Embryonic facial prominence (tissue), 1 donor: ENCODE measurements around the gene TPRG1.

Source experiments
- DNase-seq: peaks from one replicate; pipeline ENCODE4 v3.0.0-alpha.2; 2016; ENCODE audit errors: extremely low spot score

The TPRG1 gene

DNA sequence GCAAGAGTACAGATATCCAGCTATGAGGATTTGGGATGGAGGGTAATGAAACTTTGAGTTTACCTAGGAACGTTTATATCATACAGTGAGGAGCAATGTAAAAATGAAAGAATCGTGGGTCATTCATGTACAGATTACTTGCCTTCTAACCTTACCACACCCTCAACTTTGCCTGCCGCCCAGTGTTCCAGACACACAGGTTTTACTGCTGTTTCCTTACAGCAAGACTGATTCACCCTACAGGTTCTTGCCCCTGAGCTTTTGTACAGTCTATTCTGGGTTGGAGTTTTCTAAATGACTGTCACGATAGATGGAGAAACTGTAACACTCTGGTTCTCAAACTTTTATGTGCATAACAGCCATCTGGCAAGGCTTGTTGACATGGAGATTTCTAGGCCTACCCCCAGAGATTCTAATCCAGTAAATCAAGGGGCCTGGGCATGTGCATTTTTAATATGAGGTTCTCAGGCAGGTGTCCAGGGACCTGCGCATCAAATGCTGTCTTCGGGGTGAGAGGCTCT lies 6.6 kb upstream of the TPRG1 start:
- no peak for DNase-seq

DNA sequence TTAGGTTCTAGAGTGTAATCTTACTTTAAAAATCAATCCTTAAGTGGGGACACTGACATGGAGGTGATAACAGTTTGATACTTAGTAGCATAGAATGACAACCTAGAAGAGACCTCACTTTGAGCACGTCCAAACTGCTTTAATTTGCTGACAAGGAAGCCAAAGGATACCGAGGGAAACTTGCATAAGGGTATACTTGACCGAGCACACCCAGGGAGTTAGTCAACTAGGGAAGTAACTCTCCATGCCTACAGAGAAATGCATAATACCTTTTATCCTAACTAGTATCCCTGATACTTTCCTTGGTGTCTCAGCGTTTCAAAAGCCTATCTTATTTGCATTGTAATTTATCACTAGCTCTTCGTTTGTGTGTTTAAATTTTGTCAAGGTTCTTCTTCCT lies 5.5 kb upstream of the TPRG1 start:
- DNase-seq, result no peak

DNA sequence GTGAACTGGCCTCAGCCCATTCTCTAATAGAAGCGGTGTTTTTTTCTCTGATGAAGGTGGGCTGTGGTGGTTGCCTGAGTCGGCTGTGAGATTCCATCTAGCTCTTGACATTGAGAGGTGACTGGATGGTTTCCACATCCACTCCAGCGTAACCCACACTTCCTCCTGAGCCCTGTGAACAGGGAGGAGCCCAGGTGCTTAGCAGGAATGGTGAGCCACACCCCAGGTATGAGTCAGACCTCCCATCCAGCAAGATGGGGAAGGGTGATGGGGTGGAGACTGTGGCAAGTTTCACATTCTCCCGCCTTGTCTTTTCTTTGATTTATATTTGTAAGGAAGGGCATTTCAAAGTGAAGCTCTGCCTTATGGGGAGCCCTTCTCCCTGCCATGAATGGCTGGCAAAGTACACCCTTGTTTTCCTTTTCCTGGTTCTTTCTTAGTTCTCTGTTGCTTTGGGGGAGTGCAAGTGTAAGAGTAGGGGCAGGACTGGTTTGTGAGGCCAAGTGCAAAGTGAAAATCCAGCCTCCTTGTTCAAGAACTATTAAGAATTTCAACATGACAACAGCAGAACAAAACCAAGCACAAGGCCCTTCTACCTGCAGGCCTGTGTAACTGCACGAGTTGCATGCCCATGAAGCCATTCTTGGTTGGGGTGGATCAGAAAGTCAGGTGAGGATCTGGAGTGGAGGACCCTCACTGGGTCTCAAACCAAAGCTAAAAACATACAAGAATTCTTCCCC lies 4.6 kb upstream of the TPRG1 start:
- no peak for DNase-seq

DNA sequence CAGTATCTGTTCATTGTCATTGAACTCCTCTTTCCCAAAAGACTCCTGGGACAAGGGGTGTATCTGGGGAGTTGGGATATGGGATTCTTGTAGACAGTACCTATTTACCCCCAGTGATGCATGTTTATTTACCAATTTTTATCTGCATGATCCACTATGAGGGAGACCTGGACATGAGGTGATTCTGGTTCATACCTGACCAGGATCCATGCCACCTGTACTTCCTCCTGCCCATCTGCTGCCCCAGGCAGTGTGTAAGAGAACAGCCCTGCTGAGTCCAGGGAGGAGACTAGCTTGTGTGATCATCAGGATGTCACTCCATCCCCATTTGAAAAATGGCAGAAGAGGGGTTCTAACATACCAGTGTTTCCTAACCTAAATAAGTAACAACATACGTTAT lies 3.1 kb upstream of the TPRG1 start:
- no peak for DNase-seq

DNA sequence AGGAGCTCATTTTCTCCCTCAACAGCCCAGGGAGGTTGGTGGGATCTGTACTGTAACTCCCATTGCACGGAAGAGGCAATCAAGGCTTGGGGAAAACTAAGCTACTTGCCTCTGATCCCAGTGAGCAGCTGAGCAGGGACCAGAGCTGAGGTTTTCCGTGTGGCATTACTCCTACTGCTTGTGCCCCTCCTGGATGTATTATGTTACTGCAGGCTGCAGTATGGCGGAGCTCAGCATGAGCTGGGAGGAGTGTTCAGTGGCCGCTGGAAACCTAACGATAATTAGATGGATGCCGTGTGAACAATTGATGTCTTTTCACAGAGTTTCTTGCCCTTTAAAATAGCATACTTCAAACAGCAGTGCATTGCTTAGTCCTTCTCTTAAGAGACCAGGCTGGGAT lies 2.0 kb upstream of the TPRG1 start:
- DNase-seq, result no peak

DNA sequence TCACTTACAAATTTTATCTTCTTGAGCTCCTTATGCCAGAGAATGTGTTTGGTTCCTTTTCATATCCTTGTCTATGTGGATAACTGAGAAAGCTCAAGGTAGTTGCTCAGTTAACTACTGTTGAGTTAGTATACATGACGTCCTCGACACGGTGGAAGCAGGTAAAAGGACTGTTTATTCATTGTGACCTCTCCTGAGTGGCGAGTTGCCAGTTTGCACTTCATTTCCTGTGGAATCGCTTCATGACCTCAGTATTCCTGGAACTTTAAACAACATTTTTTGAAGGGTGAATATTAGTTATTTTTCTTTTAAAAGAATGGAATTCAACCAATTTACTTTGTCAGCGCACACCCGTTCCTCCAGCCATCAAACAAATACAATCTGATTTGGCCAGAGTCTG lies 1.2 kb upstream of the TPRG1 start:
- DNase-seq, result no peak

DNA sequence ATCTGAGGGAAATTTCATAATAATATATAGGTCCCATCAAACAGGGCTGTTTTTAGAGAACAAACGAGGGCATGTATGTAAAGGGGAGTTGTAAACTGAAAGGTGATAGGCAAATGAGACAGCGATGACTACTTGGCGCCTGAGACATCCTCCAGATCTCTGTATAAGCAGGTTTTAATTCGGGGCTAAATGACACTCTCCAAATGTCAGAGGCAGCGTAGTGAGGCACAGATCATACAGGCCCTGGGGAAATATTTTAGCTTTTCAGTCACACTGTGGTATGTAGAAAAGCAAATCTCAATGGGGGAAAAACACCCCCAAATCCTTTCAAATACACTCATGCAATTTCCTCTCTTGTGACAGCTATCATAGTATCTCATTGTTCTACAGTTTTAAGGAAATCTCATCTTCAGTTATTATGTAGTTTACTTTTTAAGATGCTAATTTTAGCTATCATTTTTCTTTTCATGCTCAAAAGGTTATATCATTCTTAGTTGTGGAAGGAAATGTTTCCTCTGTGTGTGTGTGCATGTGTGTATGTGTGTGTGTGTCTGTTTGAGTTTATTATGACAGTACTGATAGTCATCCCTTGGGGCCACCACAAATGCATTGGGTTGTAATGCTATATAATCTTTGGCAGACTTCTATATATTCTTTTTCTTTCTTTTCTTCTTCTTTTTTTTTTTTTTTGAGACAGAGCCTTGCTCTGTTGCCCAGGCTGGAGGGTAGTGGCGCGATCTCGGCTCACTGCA lies 1.1 kb downstream of the TPRG1 start:
- no peak for DNase-seq

DNA sequence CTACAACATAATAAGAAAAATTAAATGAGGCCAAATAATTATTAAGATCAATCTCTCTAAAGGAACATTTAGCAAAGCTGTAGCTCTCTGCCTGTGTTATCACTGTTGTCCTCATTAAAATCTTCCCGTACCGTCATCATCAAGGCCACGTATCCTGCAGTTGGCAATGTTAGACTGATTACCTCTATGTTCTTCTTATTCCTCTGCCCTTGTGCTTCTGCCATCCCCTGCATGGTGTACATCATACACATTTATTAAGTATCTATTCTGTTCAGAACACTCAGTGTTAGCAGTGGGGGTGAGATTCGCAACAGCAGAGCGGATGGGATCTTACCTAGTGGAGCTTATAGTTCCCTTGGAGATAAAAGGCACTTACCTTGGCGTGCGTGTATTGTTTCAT lies 12.8 kb downstream of the TPRG1 start:
- no peak for DNase-seq

DNA sequence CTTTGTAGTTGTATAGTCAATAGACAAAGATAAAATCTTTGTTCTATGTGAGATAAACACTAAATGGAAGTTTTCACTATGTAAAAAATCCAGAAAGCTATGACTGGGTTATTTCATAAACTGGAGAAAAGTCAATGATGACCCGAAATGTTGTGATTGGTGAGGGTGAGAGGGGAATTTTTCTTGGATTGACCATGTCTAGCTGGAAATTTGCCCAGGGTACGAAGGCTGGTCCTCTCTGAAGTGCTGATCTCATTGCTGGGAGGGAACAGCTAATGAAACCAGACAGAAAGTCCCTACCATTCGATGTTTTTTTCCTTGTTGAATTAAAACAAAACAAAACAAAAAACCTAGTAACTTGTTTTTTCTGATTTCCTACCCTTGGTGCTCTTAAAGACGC lies 14.3 kb downstream of the TPRG1 start:
- DNase-seq, result no peak

DNA sequence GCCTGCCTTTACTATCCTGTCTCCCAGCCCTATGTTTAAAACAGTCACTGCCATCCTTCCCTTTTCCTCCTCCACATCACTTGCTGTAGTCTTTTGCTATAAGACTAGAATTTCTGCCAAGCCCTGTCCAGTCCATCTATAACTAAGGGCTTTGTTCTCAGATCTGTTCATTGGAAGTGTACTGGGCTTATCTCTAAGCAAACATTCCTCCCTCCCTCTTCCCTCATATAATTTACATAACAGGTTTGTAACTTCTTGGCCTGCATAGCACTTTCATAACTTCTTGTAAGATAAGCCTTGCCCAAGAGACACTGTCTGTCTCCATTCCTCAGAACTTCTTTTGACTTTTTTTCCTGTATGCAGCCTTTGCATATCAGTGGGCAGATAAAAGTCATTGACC lies 16.7 kb downstream of the TPRG1 start:
- DNase-seq, result no peak

DNA sequence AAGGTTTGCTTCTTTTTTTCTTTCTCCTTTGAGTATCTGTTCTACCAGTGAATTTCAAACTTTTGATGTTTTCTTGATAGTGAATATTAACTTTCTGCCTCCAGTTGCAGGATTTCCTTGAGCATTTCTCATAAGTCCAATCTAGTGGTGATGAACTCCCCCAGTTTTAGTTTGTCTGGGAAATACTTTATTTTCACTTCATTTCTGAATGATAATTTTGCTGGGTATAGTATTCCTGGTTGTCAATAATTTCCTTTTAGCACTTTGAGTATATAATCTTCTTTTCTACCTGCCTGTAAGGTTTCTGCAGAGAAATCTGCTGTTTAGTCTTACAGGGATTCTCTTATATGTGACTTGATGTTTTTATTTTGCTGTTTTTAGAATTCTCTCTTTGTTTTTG lies 21.0 kb downstream of the TPRG1 start:
- DNase-seq, result no peak

DNA sequence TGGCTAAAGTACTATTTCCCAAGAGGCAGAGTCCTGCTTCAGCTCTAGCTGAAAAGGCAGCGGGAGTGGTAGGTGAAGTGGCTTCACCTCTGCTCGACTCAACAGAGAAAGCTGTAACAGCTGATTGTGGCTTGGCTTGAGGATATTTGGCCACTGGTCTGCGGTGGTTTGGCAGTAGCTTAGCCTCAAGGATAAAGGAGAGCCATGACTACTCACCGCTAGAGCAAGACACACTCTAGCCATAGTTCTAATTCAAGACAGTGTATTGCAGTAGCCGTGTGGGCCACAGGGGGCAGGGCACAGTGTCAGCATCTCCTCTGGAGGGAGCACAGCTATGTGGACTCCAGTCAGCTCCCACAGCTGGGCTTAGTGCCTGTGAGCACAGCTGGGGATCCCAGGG lies 23.5 kb downstream of the TPRG1 start:
- DNase-seq, result no peak

DNA sequence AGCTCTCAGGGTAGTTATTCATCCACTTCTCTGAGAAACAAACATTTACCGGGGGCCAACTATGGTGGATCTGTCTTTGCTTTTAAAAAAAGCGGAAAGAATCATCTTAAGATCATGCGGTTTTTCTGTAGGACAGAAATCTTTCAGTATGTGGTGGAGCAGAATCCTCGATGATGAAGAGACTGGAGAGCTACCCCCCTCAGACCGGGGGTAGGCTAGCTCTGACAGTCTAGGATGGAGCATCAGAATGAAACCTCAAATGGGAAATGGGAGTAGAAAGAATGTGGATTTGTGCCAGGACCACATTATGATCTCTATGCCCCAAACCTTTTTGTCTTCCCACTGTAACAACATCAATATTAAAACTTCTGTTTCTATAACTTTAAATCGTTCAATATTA lies 30.3 kb downstream of the TPRG1 start:
- DNase-seq, result no peak

DNA sequence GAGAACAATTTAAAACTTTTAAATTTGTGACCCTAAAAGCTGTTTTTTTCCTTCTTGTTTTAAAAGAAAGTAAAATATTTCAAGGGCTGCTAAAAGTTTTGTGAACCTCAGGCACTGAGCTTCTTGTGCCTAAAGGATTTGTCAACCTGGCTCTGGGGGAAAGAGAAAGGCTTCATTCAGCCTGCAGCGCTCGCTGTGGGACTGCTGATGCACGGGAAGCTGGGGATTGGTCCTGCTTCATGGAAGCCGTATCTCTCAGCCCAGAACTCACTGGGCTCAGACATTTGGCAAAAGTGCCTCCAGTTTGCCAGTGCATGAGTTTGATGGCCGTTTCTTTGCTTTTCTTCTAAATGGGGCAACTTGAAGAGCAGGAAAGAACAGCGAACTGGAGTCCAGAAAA lies 30.8 kb downstream of the TPRG1 start:
- no peak for DNase-seq

DNA sequence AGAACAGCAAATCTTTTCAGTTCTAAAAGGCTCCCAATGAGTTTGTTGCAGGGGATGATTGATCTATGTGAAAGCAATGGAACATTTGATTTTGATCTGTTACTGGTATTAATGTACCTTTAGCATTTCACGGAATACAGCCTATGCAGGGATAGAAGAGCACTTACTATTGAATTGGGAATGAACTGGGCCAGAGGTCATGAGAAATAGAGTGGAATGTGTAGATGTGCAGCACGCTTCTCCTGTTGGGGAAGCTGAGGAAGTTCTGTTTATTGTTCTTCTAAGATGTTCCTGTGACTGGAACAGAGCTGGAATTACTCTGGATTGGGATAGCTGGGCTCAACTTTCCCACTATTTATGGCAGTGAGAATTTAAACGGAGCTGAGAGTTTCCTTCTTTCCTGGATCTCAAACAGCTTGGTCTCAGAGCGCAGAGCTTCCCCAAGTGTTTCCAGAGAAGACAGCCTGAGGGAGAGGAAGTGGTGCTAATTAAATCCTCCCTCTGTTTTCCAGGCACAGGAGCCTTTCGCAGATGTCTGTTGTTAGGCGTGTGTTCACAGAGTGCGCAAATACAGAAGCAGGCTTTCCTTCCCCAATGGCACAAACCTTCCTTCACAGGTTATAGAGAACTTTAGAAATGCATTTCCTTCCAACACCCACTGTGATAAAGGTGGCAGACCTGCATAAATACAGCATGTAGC lies 32.5 kb downstream of the TPRG1 start:
- peak; percentile 18 for DNase-seq

DNA sequence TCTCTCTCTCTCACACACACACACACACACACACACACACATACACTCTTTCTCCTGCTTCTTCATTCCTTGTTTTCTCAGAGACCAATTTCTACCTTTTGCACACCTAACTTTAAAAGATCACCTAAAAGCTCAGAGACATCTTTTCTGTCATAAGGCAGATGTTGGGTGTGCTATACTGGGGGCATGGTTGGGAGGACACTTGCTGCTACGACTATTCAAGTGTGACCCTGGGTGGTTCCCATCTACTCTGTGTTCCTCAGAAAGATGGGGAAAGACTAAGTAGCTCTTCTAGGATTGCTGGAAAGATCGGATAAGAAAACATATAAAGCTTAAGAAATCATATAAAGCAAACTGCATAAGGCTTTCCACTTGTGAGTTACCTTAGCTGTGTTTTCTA lies 33.2 kb downstream of the TPRG1 start:
- DNase-seq, result no peak

DNA sequence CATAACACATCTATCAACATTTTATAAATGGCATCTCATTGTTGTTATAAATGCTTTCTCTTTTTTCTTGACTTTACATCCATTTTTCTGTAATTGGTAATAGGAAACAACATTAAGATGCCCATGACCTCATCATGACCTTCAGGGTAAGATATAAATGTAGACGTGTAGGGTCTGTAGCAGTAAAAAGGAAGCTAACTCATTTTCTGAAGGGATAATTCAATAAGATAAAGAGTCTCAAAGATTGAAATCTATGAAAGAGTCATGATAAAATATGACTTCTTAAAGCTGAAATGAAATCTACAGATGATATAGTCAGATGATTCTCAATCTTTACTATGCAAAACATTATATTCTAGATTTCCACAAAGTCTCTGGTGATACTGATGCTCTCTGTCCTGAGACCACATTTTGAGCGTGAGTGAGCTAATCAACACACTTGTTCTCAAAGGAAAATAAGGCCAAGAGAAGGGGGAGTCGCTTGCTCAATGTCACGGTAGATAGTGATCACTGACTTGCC lies 38.5 kb downstream of the TPRG1 start:
- DNase-seq, result no peak

DNA sequence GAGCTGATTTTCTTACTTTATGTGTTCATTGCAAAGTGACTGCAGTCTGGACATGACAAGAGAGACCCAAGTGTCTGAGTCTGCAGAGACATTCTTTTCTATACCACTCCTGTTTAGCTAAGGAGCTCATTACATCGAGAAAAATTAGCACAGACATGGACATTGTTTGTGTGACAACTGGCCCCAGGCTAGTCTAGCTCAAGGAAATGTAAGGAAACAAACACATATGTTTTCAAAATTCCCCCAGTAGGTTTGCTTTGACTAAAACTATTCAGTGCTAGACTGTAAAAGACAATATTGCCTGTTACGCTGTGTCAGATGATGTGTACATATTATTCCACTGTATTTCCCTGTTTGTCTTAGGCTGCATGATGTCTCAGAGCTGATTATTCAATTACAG lies 40.9 kb downstream of the TPRG1 start:
- no peak for DNase-seq

DNA sequence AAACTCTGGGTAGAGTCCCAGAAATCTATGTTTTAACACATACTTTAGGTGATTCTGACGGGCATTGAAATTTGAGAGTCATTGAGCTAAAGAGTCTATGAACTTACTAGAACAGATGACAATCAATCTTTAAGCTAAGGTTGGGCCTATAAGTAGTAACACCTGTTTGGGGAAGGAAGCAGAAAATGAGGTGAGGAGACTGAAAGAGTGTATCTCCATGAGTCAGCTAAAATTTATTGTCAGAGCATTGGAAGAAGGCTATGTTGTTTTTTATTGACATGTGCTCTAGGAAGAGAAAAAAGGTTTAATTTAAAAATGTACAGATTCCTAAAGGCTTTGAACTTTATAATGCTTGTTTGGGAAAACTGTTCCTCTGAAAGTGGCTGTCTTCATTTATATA lies 42.9 kb downstream of the TPRG1 start:
- no peak for DNase-seq

DNA sequence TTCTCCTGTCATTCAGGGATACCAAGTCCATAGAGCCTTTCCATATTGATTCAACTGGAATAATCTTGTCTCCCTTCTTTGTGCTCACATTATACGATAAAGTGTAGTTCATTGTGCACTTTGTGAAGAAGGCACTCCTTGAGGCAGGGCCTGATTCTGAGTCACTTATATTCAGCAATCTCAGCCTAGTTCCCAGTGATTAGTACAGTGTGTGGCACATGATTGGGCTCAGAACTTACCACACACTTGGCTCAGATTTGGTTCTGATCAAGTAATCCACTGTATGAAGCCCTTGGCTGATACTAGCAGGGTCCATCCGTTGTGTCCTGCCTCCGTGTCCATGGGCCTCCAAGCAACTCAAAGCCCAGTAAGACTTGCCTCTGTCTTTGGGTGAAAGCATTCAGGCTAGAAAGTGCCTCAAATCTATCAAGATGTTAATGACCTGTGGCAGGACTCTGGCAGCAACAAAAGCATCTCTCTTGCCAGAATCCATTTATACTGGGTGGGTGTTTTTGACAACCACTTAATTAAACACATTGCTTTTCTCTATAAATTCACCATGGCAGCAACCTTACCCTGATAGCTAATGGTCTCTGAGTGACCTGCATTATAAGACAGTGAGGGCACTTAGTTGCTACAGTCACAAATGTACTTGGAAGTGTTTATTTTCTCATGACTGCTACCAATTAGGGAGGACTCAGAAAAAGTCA lies 51.3 kb downstream of the TPRG1 start:
- DNase-seq, result no peak

DNA sequence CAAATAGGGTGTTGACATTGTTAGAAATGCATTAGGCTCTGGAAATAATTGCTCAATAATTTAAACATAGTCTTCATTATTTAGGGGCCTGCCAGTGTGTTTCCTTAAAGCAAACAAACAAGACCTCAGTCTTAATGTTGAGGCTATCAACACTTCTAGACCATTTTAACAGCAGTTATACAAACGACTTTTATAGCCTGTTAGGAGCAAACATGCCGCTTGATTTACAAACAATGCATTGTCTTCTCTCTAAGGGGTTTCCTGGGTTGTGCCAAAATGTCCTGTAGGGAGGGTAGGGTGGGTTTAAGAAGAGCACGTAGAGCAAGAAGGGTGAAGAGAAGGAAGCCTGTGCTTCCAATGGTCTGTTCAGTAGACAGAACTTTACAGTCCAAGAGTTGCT lies 53.7 kb downstream of the TPRG1 start:
- no peak for DNase-seq

DNA sequence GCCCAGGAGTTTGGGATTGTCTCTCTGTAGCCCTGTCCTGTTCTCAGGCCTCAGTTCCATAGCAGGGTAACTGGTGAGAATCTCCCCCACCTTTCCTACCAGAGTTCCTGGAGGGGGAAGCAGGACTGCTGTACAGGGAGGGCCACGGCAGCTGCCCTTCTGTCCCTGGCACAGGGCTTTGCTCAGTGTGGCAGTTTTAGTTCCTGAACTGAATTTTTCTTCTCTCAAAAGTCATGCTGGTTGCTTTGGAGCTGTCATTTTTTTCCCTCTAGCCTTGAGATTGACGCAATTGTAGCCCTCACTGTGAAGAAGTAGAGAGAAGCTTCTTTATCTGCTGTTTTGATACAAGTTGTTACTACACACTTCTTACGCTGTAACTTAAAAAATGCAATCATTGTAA lies 55.5 kb downstream of the TPRG1 start:
- no peak for DNase-seq
